ENCODE data around the gene ROBO1. TPM values are rescaled to one million over a fixed set of nuclear protein-coding genes. Genes with fewer than 3 reads are reported as not detected.

The ROBO1 gene
- total RNA-seq, 1 donor: 88.5 TPM

DNA sequence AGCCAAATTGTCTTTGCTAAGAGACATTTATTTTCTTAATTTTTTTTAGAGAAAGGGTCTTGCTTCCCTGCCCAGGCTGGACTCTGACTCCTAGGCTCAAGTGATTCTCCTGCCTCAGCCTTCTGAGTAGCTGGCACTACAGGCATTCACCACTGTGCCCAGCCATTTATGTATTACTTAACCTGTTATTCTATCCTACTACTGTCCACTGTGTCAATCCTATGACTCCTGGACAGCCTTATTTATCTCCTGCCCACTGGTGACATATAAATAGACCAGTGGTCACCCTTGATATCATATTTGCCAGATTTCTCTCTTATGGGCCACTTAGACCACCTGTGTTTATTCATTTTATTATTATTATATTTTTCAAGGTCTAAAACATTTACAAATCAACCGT lies 161.4 kb downstream of the ROBO1 start:
- no peak for DNase-seq (ENCODE audit: low read depth)
- TF ChIP-seq, protein P1, sequence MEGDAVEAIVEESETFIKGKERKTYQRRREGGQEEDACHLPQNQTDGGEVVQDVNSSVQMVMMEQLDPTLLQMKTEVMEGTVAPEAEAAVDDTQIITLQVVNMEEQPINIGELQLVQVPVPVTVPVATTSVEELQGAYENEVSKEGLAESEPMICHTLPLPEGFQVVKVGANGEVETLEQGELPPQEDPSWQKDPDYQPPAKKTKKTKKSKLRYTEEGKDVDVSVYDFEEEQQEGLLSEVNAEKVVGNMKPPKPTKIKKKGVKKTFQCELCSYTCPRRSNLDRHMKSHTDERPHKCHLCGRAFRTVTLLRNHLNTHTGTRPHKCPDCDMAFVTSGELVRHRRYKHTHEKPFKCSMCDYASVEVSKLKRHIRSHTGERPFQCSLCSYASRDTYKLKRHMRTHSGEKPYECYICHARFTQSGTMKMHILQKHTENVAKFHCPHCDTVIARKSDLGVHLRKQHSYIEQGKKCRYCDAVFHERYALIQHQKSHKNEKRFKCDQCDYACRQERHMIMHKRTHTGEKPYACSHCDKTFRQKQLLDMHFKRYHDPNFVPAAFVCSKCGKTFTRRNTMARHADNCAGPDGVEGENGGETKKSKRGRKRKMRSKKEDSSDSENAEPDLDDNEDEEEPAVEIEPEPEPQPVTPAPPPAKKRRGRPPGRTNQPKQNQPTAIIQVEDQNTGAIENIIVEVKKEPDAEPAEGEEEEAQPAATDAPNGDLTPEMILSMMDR (IDR thresholded peaks at IDR 0.05; ENCODE audit: insufficient read depth, low read depth, low read length): no peak
- H3K4me3 ChIP-seq (ENCODE audit: low read depth, low read length): no peak overlapping the region

DNA sequence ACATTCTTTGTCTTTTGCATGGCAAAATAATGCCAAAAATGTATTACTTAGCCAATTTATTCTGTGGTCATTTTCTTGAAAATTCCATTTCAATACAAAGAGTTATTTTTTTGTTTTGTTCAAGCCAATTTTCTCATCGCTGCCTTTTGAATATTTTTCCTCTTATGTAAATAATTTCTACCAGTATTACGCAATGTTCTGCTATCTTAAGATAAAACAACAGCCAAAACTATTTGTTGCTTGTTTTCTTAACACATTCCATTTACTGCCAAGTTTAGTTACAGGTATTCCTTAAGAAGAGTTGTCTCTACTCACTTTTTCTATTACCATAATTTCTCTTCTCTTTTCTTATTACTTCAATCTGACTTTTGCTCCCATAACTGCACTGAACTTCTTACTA lies 163.1 kb downstream of the ROBO1 start:
- no peak overlapping the region for H3K4me3 ChIP-seq (ENCODE audit: low read depth, low read length)
- TF ChIP-seq, protein P1 (IDR thresholded peaks at IDR 0.05; ENCODE audit: insufficient read depth, low read depth, low read length): no peak
- no peak for DNase-seq (ENCODE audit: low read depth)

DNA sequence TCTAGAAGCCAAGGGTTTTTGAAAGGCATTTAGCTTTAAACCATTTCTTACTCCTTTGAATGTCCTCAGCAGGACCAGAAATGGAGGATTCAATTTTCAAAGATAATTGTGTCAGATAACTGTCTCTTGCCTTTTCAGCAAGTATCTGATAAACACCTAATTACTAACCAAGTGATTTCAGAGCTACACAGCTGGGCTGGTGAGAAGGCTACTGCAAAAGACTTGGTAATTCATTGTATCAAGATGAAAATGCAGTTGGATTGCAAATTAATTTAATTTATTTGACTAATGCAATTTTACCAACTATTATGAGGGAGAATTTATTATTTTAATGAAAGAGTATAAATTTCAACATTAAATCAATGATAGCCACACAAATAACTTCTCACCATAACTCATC lies 165.4 kb downstream of the ROBO1 start:
- TF ChIP-seq, protein P1 (IDR thresholded peaks at IDR 0.05; ENCODE audit: insufficient read depth, low read depth, low read length): no peak
- DNase-seq (ENCODE audit: low read depth): no peak
- H3K4me3 ChIP-seq (ENCODE audit: low read depth, low read length): no peak overlapping the region

DNA sequence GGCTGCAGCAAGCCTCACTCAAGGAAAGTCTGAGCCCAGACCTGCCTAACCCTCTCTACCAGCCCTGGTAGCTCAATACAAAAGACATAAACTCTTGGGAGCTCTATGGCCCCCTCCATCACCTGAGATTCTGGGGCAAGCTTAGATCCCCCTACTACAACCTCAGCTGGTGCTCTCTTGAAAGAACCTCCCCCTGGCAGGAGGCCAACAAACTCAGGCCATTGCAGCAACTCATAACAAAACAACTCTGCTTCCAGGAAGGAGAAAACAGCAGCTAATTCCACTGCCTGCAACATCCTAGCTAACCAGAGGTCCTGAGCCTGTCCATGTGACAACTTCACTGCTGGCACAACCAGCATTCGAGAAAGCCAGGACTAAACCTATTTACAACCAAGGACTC lies 169.2 kb downstream of the ROBO1 start:
- DNase-seq (ENCODE audit: low read depth): no peak
- TF ChIP-seq, protein P1 (IDR thresholded peaks at IDR 0.05; ENCODE audit: insufficient read depth, low read depth, low read length): no peak
- no peak overlapping the region for H3K4me3 ChIP-seq (ENCODE audit: low read depth, low read length)

DNA sequence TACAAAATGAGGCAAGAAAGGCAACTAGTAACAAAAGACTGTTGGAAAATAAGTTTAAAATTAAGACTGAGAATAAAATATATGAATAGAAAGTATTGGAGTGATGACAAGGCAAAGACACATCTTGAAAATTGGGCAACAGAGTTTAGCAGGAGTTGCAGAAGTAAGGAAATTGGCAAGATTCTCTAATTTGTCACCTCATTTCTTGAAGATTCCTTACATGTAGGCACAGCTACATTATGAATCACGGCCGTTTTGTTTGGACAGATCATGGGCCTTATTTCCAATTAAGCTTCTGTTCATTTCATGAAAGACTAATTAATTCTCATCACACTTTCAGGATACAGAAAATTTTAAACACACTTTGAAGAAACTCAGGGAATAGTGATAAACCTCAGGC lies 170.1 kb downstream of the ROBO1 start:
- no peak overlapping the region for H3K4me3 ChIP-seq (ENCODE audit: low read depth, low read length)
- no peak for DNase-seq (ENCODE audit: low read depth)
- TF ChIP-seq, protein P1 (IDR thresholded peaks at IDR 0.05; ENCODE audit: insufficient read depth, low read depth, low read length): no peak

DNA sequence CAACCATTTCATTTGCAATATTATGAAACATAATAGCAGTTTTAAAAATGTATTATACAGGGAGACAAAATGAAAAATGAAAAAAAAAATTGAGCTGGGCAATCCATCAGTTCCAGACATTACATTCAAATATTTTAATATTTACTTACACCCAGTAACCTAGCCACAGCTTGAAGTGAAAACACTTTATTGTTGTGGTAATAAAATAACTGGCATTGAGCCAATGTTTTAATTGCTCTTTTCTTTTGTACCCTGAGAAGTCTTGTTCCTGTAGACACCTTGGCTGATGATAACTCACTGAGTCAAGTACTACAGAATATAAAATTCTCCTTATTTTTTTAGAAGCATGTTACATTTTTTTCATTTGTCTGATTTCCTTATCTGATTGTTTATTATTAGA lies 180.6 kb downstream of the ROBO1 start:
- DNase-seq (ENCODE audit: low read depth): no peak
- TF ChIP-seq, protein P1 (IDR thresholded peaks at IDR 0.05; ENCODE audit: insufficient read depth, low read depth, low read length): no peak
- H3K4me3 ChIP-seq (ENCODE audit: low read depth, low read length): no peak overlapping the region

DNA sequence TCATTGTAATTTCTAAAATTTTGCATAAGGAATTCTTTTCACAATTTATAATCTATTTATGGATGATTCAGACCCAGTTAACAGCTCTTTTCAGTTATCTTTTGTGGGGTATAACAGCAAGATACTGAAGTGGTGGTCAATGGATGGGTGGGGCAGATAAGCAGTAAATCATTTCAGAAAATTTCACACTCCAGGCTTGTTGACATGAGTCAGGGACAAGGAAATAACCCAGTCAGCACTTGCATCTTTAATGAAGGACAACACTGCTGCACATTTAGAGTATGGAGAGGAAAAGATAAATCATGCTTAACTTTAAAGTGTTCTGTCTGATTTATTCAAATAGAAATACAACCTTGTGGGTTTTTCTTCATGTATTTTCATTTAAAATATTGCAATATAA lies 181.6 kb downstream of the ROBO1 start:
- DNase-seq (ENCODE audit: low read depth): no peak
- no peak overlapping the region for H3K4me3 ChIP-seq (ENCODE audit: low read depth, low read length)
- TF ChIP-seq, protein P1 (IDR thresholded peaks at IDR 0.05; ENCODE audit: insufficient read depth, low read depth, low read length): no peak
